Calu3 (cell line): Measurements from ENCODE around the gene LRP6. TPM values are rescaled to one million over a fixed set of nuclear protein-coding genes. Genes with fewer than 3 reads are reported as not detected.

ENCODE experiments used
- BruUV-seq: library from RNA; stranded (reverse); fragments of 400-500 nt; replicated peaks from 2 replicates; lab custom pipeline; 2021; lab: Mats Ljungman, UMichigan
- CTCF ChIA-PET: fragments of 300-600 bp; sonication (Branson Sonifier 250); formaldehyde crosslinking; loops from one replicate; lab custom pipeline; 2022; ENCODE audit warnings: antibody characterized with exemption; lab: Charles Lee
- DNase-seq: peaks from one replicate; pipeline ENCODE4 v3.0.0; 2022
- H3K27ac Mint-ChIP-seq: one replicate; pipeline ENCODE4 v1.8.0; 2022; ENCODE audit warnings: mixed read lengths; ENCODE audit not compliant: unreplicated experiment
- H3K27me3 Mint-ChIP-seq: one replicate; pipeline ENCODE4 v1.8.0; 2022; ENCODE audit warnings: mixed read lengths; ENCODE audit not compliant: unreplicated experiment
- H3K36me3 Mint-ChIP-seq: one replicate; pipeline ENCODE4 v1.8.0; 2022; ENCODE audit warnings: mild to moderate bottlenecking, moderate library complexity, mixed read lengths; ENCODE audit not compliant: insufficient read depth, unreplicated experiment
- H3K4me1 Mint-ChIP-seq: one replicate; pipeline ENCODE4 v1.8.0; 2022; ENCODE audit warnings: mild to moderate bottlenecking, low read depth, mixed read lengths; ENCODE audit not compliant: unreplicated experiment
- H3K4me3 Mint-ChIP-seq: one replicate; pipeline ENCODE4 v1.8.0; 2022; ENCODE audit warnings: mild to moderate bottlenecking, low read depth, moderate library complexity, mixed read lengths; ENCODE audit not compliant: unreplicated experiment
- H3K9me3 Mint-ChIP-seq: one replicate; pipeline ENCODE4 v1.8.0; 2022; ENCODE audit warnings: low read depth, mixed read lengths; ENCODE audit not compliant: unreplicated experiment
- intact Hi-C: fragments of 100-400 bp; cut with micrococcal nuclease; formaldehyde crosslinking; loops from one replicate; pipeline ENCODE4 v1.10.0; 2022; ENCODE audit not compliant: unreplicated experiment
- total RNA-seq: library from RNA; stranded (reverse); gene quantifications from 2 replicates; pipeline ENCODE4 v1.2.3, GENCODE V29; 2022
- TF ChIP-seq, protein P1 (sequence below): fragments of 200-600 bp; IDR thresholded peaks from one replicate; pipeline ENCODE4 v1.8.0; 2022; ENCODE audit warnings: antibody characterized with exemption; ENCODE audit not compliant: unreplicated experiment

LRP6 gene
- total RNA-seq, 1 experiment from 2014 or later = 74.8 TPM

DNA sequence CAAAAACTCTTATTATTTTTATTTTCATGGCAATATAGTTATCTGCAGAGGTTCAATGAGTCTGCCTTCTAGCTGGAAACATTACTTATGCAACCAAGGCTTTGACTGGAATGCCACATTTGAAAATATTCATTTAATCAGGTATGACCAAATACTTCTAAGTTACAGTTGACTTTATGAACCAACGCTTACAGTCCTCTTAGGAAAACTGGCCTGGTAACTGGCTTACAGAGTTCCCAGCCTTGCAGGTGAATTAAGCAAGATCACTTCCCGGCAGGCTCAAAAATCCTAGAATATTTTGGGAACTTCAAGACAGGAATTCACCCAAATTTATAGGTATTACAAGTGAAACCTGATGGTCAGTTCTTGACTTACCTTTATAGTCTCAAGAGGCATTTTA is 12.3 kb downstream of the LRP6 start:
- H3K27ac Mint-ChIP-seq = no peak overlapping the region
- TF ChIP-seq, protein P1, sequence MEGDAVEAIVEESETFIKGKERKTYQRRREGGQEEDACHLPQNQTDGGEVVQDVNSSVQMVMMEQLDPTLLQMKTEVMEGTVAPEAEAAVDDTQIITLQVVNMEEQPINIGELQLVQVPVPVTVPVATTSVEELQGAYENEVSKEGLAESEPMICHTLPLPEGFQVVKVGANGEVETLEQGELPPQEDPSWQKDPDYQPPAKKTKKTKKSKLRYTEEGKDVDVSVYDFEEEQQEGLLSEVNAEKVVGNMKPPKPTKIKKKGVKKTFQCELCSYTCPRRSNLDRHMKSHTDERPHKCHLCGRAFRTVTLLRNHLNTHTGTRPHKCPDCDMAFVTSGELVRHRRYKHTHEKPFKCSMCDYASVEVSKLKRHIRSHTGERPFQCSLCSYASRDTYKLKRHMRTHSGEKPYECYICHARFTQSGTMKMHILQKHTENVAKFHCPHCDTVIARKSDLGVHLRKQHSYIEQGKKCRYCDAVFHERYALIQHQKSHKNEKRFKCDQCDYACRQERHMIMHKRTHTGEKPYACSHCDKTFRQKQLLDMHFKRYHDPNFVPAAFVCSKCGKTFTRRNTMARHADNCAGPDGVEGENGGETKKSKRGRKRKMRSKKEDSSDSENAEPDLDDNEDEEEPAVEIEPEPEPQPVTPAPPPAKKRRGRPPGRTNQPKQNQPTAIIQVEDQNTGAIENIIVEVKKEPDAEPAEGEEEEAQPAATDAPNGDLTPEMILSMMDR = no peak
- BruUV-seq = no TSS peak
- intact Hi-C loops = no loop called here
- no peaks in the 10 kb centered on the region for H3K27me3 Mint-ChIP-seq
- no peak for DNase-seq
- CTCF ChIA-PET = no interaction called here
- H3K36me3 Mint-ChIP-seq = peaks cover 5% of the 10 kb centered on the region
- no peak overlapping the region for H3K4me3 Mint-ChIP-seq
- peaks cover 17% of the 10 kb centered on the region for H3K4me1 Mint-ChIP-seq
- no peaks in the 10 kb centered on the region for H3K9me3 Mint-ChIP-seq

DNA sequence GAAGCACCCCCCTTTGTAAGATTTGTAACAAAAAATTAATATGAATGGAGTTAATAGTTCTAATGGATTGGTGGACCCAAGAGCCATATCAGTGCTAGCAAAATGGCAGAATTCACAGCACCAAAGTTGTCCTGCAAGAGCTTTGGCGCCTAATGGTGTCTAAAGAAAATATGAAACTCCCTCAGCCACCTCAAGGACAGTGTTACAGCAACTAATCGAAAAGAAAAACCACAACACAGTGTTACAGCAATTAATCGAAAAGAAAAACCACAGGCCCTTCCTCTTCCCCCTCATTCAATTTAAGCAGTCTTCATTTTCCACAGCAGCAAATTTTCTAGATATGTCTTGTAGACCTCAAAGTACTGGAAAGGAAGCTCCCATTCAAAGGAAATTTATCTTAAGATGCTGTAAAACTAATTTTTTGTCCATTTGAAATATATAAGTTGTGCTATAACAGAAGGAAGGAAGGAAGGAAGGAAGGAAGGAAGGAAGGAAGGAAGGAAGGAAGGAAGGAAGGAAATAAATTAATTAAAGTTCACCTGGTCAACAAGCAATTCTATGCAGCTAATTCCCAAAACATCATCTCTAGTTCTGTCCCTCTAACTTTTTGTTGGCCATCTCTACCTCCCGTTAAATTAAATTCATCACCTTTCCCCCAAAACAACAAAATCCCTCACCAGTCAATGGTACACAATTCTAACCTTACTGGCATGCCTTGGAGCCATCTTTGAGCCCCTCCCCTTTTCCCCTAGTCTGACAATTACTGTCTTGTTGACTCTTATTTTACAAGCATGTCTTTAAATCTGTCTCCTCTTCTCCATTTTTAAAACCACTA is 17.4 kb downstream of the LRP6 start:
- Mint-ChIP-seq H3K36me3 (peaks cover 1% of the 10 kb centered on the region), H3K9me3 (no peaks in the 10 kb centered on the region), H3K27ac (no peak overlapping the region), H3K4me1 (peaks cover 20% of the 10 kb centered on the region), H3K4me3 (no peak overlapping the region), H3K27me3 (no peaks in the 10 kb centered on the region)
- TF ChIP-seq, protein P1 = no peak
- intact Hi-C loops = no loop called here
- no peak for DNase-seq
- no TSS peak for BruUV-seq
- CTCF ChIA-PET = no interaction called here

DNA sequence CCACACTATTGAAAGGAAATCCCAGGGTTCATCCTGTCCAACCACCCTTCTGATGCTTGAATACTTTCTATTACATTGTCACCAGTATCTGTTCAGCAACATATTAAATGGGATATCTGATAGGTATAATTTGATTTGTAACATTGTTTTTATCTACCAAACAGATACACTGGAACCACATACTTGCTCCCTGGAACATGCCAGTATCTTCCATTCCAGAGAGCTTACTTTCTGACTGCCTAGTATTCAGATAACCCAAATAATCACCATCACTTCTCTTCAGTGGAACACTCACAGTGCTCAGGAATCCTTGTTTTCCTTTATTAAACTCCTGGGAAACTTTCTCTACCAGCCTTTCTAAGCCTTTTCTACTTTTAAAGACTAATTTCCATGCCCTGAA is 19.3 kb downstream of the LRP6 start:
- Mint-ChIP-seq H3K27me3 (no peaks in the 10 kb centered on the region), H3K4me1 (peaks cover 25% of the 10 kb centered on the region), H3K36me3 (peaks cover 12% of the 10 kb centered on the region), H3K27ac (no peak overlapping the region), H3K4me3 (no peak overlapping the region), H3K9me3 (peaks cover 2% of the 10 kb centered on the region)
- intact Hi-C loops = no loop called here
- no peak for DNase-seq
- CTCF ChIA-PET = interaction anchor here (0.6 to 0.7 kb wide), 2 partner anchors 9 to 80 kb away, joined by 3 to 5 read pairs; no protein-coding TSS in a partner anchor
- TF ChIP-seq, protein P1 = no peak
- no TSS peak for BruUV-seq

DNA sequence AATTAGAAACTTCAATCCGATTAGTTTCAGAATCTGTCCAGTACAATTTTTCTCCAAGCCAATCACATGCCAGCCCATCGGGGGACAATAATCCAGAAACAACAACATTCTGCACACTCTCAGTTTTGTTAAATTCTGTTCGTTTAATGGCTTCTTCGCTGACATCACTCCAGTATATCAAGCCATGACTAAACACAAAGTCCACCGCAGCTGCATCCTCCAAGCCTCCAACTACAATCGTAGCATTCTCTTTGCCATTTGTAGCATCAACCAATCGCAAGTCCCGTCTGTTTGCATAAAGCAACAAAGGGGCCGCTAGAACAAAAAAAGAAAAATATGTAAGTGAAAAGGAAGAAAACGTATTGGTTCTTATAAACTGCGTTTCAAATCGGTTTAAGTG is 22.5 kb downstream of the LRP6 start:
- H3K4me1 Mint-ChIP-seq = peaks cover 37% of the 10 kb centered on the region
- H3K36me3 Mint-ChIP-seq = peaks cover 17% of the 10 kb centered on the region
- peaks cover 2% of the 10 kb centered on the region for H3K9me3 Mint-ChIP-seq
- no TSS peak for BruUV-seq
- intact Hi-C loops = no loop called here
- no peak overlapping the region for H3K27ac Mint-ChIP-seq
- CTCF ChIA-PET = no interaction called here
- H3K27me3 Mint-ChIP-seq = no peaks in the 10 kb centered on the region
- no peak overlapping the region for H3K4me3 Mint-ChIP-seq
- TF ChIP-seq, protein P1 = no peak
- DNase-seq = no peak
